GM21423 (cell line): ENCODE data around the gene OR6C3.
"Not testable (repeated sequence)": the region's sequence is repeated elsewhere in the genome, so short reads cannot be mapped to it uniquely, and the experiment has no call there.

ENCODE experiments used
- ATAC-seq: cut with Tn5 transposase; IDR thresholded peaks from one replicate; pipeline ENCODE4 v1.9.1; 2021; ENCODE audit warnings: mild to moderate bottlenecking, moderate library complexity; ENCODE audit not compliant: unreplicated experiment

OR6C3 gene

GRCh38 chr12:55330446-55330845 lies at the start of gene OR6C3:
Gene OR6C3, plus strand, starts transcription at chr12:55330746. Its CDS starts 955 bp downstream, at chr12:55331701.
- ATAC-seq, result no peak

- ATAC-seq, result no peak
These were observed 49.6 kb upstream of the OR6C3 start for GRCh38 chr12:55280991-55281390.

GRCh38 chr12:55289999-55290398 lies 40.5 kb upstream of the OR6C3 start:
- ATAC-seq, result no peak

GRCh38 chr12:55296469-55296868 lies 34.1 kb upstream of the OR6C3 start, which contains the start of gene OR6C6:
Gene OR6C6, minus strand, starts transcription at chr12:55296569. Its CDS starts 1,337 bp downstream, at chr12:55295232.
- ATAC-seq, result no peak

GRCh38 chr12:55314043-55314442 lies 16.5 kb upstream of the OR6C3 start, which contains the start of gene OR6C1:
Gene OR6C1, plus strand, starts transcription at chr12:55314343. Its CDS starts 6,257 bp downstream, at chr12:55320600.
- ATAC-seq, result no peak

GRCh38 chr12:55320201-55320600 lies 10.3 kb upstream of the OR6C3 start:
- no peak for ATAC-seq

GRCh38 chr12:55325801-55326200 lies 4.7 kb upstream of the OR6C3 start:
- ATAC-seq, result not testable (repeated sequence)

GRCh38 chr12:55336002-55336401 lies 5.5 kb downstream of the OR6C3 start:
- no peak for ATAC-seq

- ATAC-seq, result not testable (repeated sequence)
These were observed 24.8 kb downstream of the OR6C3 start for GRCh38 chr12:55355338-55355737.

GRCh38 chr12:55362675-55363074 lies 32.1 kb downstream of the OR6C3 start, which contains the start of gene OR6C75:
Gene OR6C75, plus strand, starts transcription at chr12:55362975. Its CDS starts 2,136 bp downstream, at chr12:55365111.
- no peak for ATAC-seq

GRCh38 chr12:55365086-55365485 lies 34.5 kb downstream of the OR6C3 start:
- ATAC-seq, result no peak

GRCh38 chr12:55372521-55372920 lies 42.0 kb downstream of the OR6C3 start:
- no peak for ATAC-seq
